Astrocyte (in vitro differentiated cells and primary cell): ENCODE results near the gene DRG2. TPM values are rescaled to one million over a fixed set of nuclear protein-coding genes. Genes with fewer than 3 reads are reported as not detected.

ENCODE experiments used
- DNase-seq: peaks from one replicate; pipeline ENCODE4 v3.0.0-alpha.2; 2010; ENCODE audit warnings: low read depth
- FAIRE-seq: peaks from 2 replicates; lab custom pipeline; 2011; peaks lifted over from hg19 to GRCh38; lab: Jason Lieb, UNC
- H2AFZ ChIP-seq: 2 replicates; pipeline ENCODE4 v1.6.0; 2012; ENCODE audit warnings: low read depth, low read length, inconsistent platforms
- H3K27ac ChIP-seq: 2 replicates; pipeline ENCODE4 v1.5.1; 2011; ENCODE audit warnings: low read depth, low read length, inconsistent platforms
- H3K27me3 ChIP-seq: 2 replicates; pipeline ENCODE4 v1.6.0; 2011; ENCODE audit warnings: low read length, inconsistent platforms; ENCODE audit not compliant: insufficient read depth
- H3K36me3 ChIP-seq: 2 replicates; pipeline ENCODE4 v1.5.1; 2011; ENCODE audit warnings: low read length, inconsistent platforms; ENCODE audit not compliant: insufficient read depth
- H3K4me1 ChIP-seq: 2 replicates; pipeline ENCODE4 v1.5.1; 2011; ENCODE audit warnings: low read length, inconsistent platforms; ENCODE audit not compliant: insufficient read depth
- H3K4me2 ChIP-seq: 2 replicates; pipeline ENCODE4 v1.6.0; 2012; ENCODE audit warnings: low read length, inconsistent platforms
- H3K4me3 ChIP-seq: 2 replicates; pipeline ENCODE4 v1.5.1; 2011; ENCODE audit warnings: low read depth, mild to moderate bottlenecking, low read length, inconsistent platforms; ENCODE audit not compliant: insufficient read depth
- H3K79me2 ChIP-seq: 2 replicates; pipeline ENCODE4 v1.6.0; 2012; ENCODE audit warnings: mild to moderate bottlenecking, low read length, inconsistent platforms; ENCODE audit not compliant: insufficient read depth
- H3K9ac ChIP-seq: 2 replicates; pipeline ENCODE4 v1.6.0; 2012; ENCODE audit warnings: mild to moderate bottlenecking, low read length, inconsistent platforms
- H3K9me3 ChIP-seq: 2 replicates; pipeline ENCODE4 v1.5.1; 2012; ENCODE audit warnings: low read depth, mild to moderate bottlenecking, low read length, inconsistent platforms; ENCODE audit not compliant: insufficient read depth
- H4K20me1 ChIP-seq: 2 replicates; pipeline ENCODE4 v1.6.0; 2012; ENCODE audit warnings: low read length, inconsistent platforms; ENCODE audit not compliant: insufficient read depth
- H3K27ac Mint-ChIP-seq: one replicate; pipeline ENCODE4 v1.8.0; 2021; ENCODE audit warnings: mild to moderate bottlenecking, mixed read lengths; ENCODE audit not compliant: unreplicated experiment
- H3K27me3 Mint-ChIP-seq: one replicate; pipeline ENCODE4 v1.8.0; 2021; ENCODE audit warnings: low read depth, mixed read lengths; ENCODE audit not compliant: unreplicated experiment
- H3K36me3 Mint-ChIP-seq: one replicate; pipeline ENCODE4 v1.8.0; 2021; ENCODE audit warnings: low read depth, mixed read lengths; ENCODE audit not compliant: unreplicated experiment
- H3K4me1 Mint-ChIP-seq: one replicate; pipeline ENCODE4 v1.8.0; 2021; ENCODE audit warnings: low read depth, mixed read lengths; ENCODE audit not compliant: unreplicated experiment
- H3K4me3 Mint-ChIP-seq: one replicate; pipeline ENCODE4 v1.8.0; 2021; ENCODE audit warnings: mild to moderate bottlenecking, moderate library complexity, mixed read lengths; ENCODE audit not compliant: unreplicated experiment
- H3K9me3 Mint-ChIP-seq: one replicate; pipeline ENCODE4 v1.8.0; 2021; ENCODE audit warnings: mild to moderate bottlenecking, mixed read lengths; ENCODE audit not compliant: unreplicated experiment
- CTCF ChIP-seq: IDR thresholded peaks from 2 replicates; pipeline ENCODE4 v1.5.1; 2011; ENCODE audit warnings: low read depth, mild to moderate bottlenecking, inconsistent platforms, low read length, moderate library complexity; ENCODE audit not compliant: insufficient read depth
- EZH2 ChIP-seq: IDR thresholded peaks from 2 replicates; pipeline ENCODE4 v1.6.1; 2012; ENCODE audit warnings: mild to moderate bottlenecking, low read length, inconsistent platforms; ENCODE audit not compliant: insufficient read depth
- total RNA-seq: library from RNA; stranded (reverse); gene quantifications from 2 replicates; pipeline ENCODE4 v1.2.1, GENCODE V29; 2021

The DRG2 gene
- total RNA-seq, 1 donor from 2014 or later, result 35.0 TPM

GRCh38 chr17:18094409-18094807, 6.7 kb downstream of the DRG2 start:
- Histone ChIP-seq H3K4me1 (no peaks in the 10 kb centered on the region), H3K9ac (no peak overlapping the region), H3K27ac (no peak overlapping the region), H3K9me3 (no peaks in the 10 kb centered on the region), H3K36me3 (peaks cover 18% of the 10 kb centered on the region), H3K79me2 (peaks cover 19% of the 10 kb centered on the region), H3K4me3 (no peak overlapping the region), H2AFZ (no peak overlapping the region), H3K4me2 (no peak overlapping the region), H4K20me1 (peaks cover 52% of the 10 kb centered on the region), H3K27me3 (no peaks in the 10 kb centered on the region)
- Mint-ChIP-seq H3K9me3 (no peaks in the 10 kb centered on the region), H3K27ac (no peak overlapping the region), H3K27me3 (no peaks in the 10 kb centered on the region), H3K36me3 (peaks cover 20% of the 10 kb centered on the region), H3K4me3 (no peak overlapping the region), H3K4me1 (no peaks in the 10 kb centered on the region)
- DNase-seq, result no peak
- no peak for FAIRE-seq
- TF ChIP-seq EZH2, result no peak
- TF ChIP-seq CTCF, result no peak

- no peaks in the 10 kb centered on the region for H3K27me3 Mint-ChIP-seq
- H3K9me3 Mint-ChIP-seq, result no peaks in the 10 kb centered on the region
- H3K4me1 Mint-ChIP-seq, result no peaks in the 10 kb centered on the region
- TF ChIP-seq CTCF (no peak), EZH2 (no peak)
- Histone ChIP-seq H3K79me2 (no peaks in the 10 kb centered on the region), H3K4me1 (no peaks in the 10 kb centered on the region), H3K9ac (no peak overlapping the region), H3K36me3 (peaks cover 11% of the 10 kb centered on the region), H3K4me3 (no peak overlapping the region), H3K4me2 (no peak overlapping the region), H3K27me3 (no peaks in the 10 kb centered on the region), H3K27ac (no peak overlapping the region), H4K20me1 (peaks cover 40% of the 10 kb centered on the region), H2AFZ (no peak overlapping the region), H3K9me3 (no peaks in the 10 kb centered on the region)
- no peak overlapping the region for H3K4me3 Mint-ChIP-seq
- DNase-seq (no peak), FAIRE-seq (no peak)
- H3K27ac Mint-ChIP-seq, result no peak overlapping the region
- H3K36me3 Mint-ChIP-seq, result peaks cover 14% of the 10 kb centered on the region
These were observed 11.8 kb downstream of the DRG2 start for GRCh38 chr17:18099516-18099915.

- H3K36me3 ChIP-seq, result peaks cover 11% of the 10 kb centered on the region
- H4K20me1 ChIP-seq, result peaks cover 40% of the 10 kb centered on the region
- H3K4me3 Mint-ChIP-seq, result no peak overlapping the region
- H3K27me3 ChIP-seq, result no peaks in the 10 kb centered on the region
- H3K27ac ChIP-seq, result no peak overlapping the region
- DNase-seq (no peak), FAIRE-seq (no peak)
- no peak overlapping the region for H3K9ac ChIP-seq
- no peaks in the 10 kb centered on the region for H3K9me3 ChIP-seq
- H3K36me3 Mint-ChIP-seq, result peaks cover 14% of the 10 kb centered on the region
- H3K4me1 Mint-ChIP-seq, result no peaks in the 10 kb centered on the region
- H3K4me3 ChIP-seq, result no peak overlapping the region
- no peak overlapping the region for H2AFZ ChIP-seq
- H3K4me1 ChIP-seq, result no peaks in the 10 kb centered on the region
- H3K9me3 Mint-ChIP-seq, result no peaks in the 10 kb centered on the region
- TF ChIP-seq EZH2 (no peak), CTCF (no peak)
- H3K79me2 ChIP-seq, result no peaks in the 10 kb centered on the region
- H3K27me3 Mint-ChIP-seq, result no peaks in the 10 kb centered on the region
- H3K4me2 ChIP-seq, result no peak overlapping the region
- H3K27ac Mint-ChIP-seq, result no peak overlapping the region
These were observed 12.9 kb downstream of the DRG2 start for GRCh38 chr17:18100616-18101015.
